Measurements from ENCODE around the gene UBR4.

- TF ChIP-seq EP300 (IDR thresholded peaks at IDR 0.05) (no peak), POLR2AphosphoS5 (IDR thresholded peaks at IDR 0.05) (no peak), POLR2A (IDR thresholded peaks at IDR 0.05) (no peak), CTCF (IDR thresholded peaks at IDR 0.05) (no peak)
Observed at GRCh38 chr1:19212167-19212566, 2.1 kb upstream of the UBR4 start.

Data from suprapubic skin (tissue), 4 donors.